ENCODE data around the gene EIF5.

EIF5 gene

DNA sequence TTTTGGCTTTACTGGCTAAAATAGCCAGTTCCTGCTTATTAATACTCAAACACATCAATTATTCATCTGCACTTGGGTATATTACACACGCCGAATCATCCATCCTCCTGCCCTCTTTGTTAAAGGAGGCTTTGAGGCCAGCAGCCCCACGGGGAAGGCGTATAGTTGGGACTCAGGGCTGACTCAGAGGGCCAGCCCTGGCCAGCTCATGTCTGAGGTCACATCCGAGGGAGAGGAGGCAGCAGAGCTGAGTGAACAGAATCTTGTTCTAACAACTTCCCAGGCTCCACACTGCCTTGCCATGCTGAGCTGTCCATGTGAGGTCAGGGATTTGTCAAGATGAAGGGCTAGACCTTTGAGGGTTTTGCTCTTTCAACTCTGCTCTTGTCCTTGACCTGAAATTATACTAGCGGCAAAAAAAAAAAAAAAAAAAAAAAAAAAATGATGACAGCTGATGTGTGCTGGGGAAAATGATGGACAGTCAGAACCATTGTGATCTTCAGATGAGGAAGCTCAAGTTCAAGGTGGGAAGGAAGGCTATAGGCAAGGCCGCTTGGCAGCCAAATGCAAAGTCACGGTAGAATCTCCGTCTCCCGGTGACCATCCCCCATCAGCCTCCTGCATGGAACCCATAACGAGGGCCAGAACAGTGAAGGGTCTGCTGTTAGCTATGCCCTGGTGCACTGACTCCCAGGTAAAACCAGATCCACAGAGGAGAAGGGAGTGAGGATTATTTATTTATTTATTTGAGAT is 38.7 kb downstream of the EIF5 start:
- peak; percentile 73 for DNase-seq (ENCODE audit: low read depth)
- TF ChIP-seq, protein P1, sequence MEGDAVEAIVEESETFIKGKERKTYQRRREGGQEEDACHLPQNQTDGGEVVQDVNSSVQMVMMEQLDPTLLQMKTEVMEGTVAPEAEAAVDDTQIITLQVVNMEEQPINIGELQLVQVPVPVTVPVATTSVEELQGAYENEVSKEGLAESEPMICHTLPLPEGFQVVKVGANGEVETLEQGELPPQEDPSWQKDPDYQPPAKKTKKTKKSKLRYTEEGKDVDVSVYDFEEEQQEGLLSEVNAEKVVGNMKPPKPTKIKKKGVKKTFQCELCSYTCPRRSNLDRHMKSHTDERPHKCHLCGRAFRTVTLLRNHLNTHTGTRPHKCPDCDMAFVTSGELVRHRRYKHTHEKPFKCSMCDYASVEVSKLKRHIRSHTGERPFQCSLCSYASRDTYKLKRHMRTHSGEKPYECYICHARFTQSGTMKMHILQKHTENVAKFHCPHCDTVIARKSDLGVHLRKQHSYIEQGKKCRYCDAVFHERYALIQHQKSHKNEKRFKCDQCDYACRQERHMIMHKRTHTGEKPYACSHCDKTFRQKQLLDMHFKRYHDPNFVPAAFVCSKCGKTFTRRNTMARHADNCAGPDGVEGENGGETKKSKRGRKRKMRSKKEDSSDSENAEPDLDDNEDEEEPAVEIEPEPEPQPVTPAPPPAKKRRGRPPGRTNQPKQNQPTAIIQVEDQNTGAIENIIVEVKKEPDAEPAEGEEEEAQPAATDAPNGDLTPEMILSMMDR (IDR thresholded peaks at IDR 0.05; ENCODE audit: low read depth, low read length, missing control alignments) = no peak
- in situ Hi-C loops (cut with HindIII; ENCODE audit: low sequenced_read_pairs) = no loop called here
- no peak overlapping the region for H3K4me3 ChIP-seq (ENCODE audit: low read depth, low read length)

DNA sequence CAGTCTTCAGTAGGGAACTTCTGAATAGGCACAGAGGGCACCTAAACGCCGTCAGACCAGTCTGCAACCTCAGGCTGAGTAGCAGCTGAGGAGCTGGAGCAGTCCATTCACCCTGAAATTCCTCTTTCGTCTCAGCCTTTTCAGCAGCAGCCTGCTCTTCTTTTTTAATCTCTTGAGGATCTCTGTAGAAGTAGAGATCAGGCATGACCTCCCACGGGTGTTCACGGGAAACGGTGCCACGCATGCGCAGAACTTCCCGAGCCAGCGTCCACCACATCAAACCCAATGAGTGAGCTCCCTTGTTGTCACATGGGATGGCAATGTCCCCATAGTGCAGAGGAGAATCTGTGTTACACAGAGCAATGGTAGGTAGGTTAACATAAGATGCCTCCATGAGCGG is 40.1 kb downstream of the EIF5 start:
- TF ChIP-seq, protein P1 (IDR thresholded peaks at IDR 0.05; ENCODE audit: low read depth, low read length, missing control alignments) = no peak
- H3K4me3 ChIP-seq (ENCODE audit: low read depth, low read length) = no peak overlapping the region
- in situ Hi-C loops (cut with HindIII; ENCODE audit: low sequenced_read_pairs) = no loop called here
- no peak for DNase-seq (ENCODE audit: low read depth)

DNA sequence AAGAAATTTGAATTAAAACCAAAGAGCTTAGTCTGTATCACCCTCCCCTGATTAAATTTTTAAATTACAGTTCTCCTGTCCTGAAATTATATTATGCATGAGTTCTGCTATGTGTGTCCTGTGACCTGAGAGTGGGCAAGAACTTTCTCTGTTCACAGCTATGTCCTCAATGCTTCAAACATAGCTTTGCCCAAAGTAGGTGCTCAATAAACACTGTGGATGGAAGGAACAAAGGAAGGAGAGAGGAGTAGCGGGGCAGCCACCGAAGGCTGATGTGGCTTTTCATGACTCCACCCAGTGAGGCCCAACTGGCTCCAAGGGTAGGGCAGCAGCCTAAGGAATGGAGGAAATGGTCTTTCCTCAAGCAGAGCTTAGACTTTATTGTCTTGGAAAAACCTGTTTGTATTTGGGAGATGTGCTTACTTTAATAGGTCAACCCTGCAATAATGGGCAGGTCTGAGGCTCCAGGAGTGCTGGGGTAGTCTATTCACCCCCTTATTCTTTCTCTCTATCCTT is 43.5 kb downstream of the EIF5 start:
- no peak for DNase-seq (ENCODE audit: low read depth)
- H3K4me3 ChIP-seq (ENCODE audit: low read depth, low read length) = no peak overlapping the region
- TF ChIP-seq, protein P1 (IDR thresholded peaks at IDR 0.05; ENCODE audit: low read depth, low read length, missing control alignments) = no peak
- in situ Hi-C loops (cut with HindIII; ENCODE audit: low sequenced_read_pairs) = no loop called here

DNA sequence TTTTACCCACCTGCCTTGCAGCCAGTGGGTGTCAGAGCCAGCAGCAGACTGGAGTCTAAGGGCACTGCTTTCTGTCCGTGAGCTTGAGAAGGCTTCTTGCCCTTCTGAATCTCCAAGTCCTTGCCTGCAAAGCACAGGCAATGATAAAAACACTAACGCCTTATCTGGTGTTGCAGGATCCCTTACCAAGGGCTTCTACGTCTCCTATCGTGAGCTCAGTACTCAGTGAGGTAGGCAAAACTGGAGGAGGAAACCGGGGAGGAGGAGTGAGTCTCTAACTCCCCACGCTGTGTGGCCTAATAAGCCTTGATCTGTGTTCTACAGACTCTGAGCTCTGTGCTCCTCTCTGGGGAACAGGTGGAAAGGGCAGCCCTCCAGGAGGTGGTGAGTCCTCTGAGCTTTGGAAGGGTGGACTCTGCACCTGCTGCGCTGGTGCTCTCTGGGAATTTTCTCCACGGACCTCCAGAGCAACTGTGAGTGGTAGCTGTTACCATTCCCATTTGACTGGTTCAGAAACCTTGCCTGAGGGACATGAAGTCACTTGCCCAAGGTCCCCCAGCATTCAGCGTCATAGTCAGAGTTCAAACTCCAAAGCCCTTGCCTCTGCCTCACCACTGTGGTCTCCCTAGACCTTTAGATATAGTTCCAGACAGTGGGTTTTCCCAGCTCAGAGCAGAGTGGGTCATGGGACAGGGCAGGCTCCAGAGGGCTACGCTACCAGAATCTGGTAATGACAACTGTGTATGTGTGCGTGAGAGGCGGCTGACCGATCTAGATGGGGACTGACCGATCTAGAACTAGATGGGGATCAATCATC is 44.2 kb downstream of the EIF5 start:
- TF ChIP-seq, protein P1 (IDR thresholded peaks at IDR 0.05; ENCODE audit: low read depth, low read length, missing control alignments) = no peak
- H3K4me3 ChIP-seq (ENCODE audit: low read depth, low read length) = no peak overlapping the region
- in situ Hi-C loops (cut with HindIII; ENCODE audit: low sequenced_read_pairs) = no loop called here
- no peak for DNase-seq (ENCODE audit: low read depth)

DNA sequence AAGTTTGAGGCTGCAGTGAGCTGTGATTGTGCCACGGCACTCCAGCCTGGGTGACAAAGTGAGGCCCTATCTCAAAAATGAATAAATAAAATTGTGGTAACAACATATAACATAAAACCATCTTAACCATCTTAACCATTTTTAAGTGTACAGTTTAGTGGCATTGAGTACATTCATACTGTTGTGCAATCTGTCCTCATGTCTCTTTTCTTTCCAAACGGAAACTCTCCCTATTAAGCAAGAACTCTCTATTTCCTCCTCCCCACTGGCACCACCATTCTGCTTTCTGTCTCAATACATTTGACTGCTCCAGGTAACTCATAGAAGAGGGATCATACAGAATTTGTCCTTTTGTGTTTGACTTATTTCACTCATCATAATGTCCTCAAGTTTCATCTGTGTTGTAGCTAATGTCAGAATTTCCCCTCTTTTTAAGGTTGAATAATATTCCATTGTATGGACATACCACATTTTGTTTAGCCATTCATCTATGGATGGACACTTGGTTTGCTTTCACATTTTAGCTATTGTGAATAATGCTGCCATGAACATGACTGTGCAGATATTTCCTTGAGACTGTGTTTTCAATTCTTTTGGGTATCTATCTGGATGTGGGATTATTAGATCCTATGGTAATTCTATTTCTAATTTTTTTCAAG is 46.8 kb downstream of the EIF5 start:
- in situ Hi-C loops (cut with HindIII; ENCODE audit: low sequenced_read_pairs) = no loop called here
- TF ChIP-seq, protein P1 (IDR thresholded peaks at IDR 0.05; ENCODE audit: low read depth, low read length, missing control alignments) = no peak
- H3K4me3 ChIP-seq (ENCODE audit: low read depth, low read length) = no peak overlapping the region
- DNase-seq (ENCODE audit: low read depth) = no peak

DNA sequence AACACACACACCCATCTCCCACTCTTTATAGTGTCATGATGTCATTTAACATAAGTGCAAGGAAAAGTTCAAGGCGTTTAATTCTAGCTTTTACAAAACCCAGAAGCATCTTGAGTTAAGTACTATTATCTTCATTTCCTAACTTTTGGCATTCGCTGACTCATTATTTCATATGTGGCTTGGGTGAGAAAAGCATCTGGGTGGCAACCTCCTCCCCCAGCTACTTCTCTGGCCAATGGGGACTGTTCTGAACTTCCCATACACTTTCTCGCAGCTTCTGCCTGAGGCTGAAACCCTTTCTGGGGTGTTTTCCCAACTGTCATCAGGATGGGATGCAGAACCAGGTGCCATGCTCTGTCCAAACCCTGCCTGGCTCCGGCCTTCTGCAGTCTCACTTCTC is 48.3 kb downstream of the EIF5 start:
- DNase-seq (ENCODE audit: low read depth) = no peak
- TF ChIP-seq, protein P1 (IDR thresholded peaks at IDR 0.05; ENCODE audit: low read depth, low read length, missing control alignments) = no peak
- H3K4me3 ChIP-seq (ENCODE audit: low read depth, low read length) = no peak overlapping the region
- in situ Hi-C loops (cut with HindIII; ENCODE audit: low sequenced_read_pairs) = no loop called here

All from astrocyte of the cerebellum (primary cell).